CD4-positive, alpha-beta memory T cell (primary cell): ENCODE data around the gene VARS1. TPM values are rescaled to one million over a fixed set of nuclear protein-coding genes. Genes with fewer than 3 reads are reported as not detected.

Source experiments
- CTCF ChIA-PET: fragments of 350-600 bp; sonication (Branson Sonifier 250); formaldehyde crosslinking; loops from one replicate; lab custom pipeline; 2021; ENCODE audit warnings: inconsistent platforms; ENCODE audit not compliant: partially characterized antibody; lab: Charles Lee
- POLR2A ChIA-PET: fragments of 350-600 bp; sonication (Branson Sonifier 250); formaldehyde crosslinking; loops from one replicate; lab custom pipeline; 2021; ENCODE audit not compliant: partially characterized antibody; lab: Charles Lee
- DNase-seq, 5 donors: peaks; one replicate each; pipeline versions ENCODE4 v3.0.0 to v3.0.0-alpha.2; 2020 to 2022; ENCODE audit warnings: mixed read lengths in 1 of 5
- H3K27ac ChIP-seq: one replicate; pipeline ENCODE4 v1.7.0; 2013; ENCODE audit warnings: low read depth, low read length
- H3K27me3 ChIP-seq: 2 replicates; pipeline ENCODE4 v1.7.0; 2013; ENCODE audit warnings: mild to moderate bottlenecking, low read length, moderate library complexity; ENCODE audit not compliant: insufficient read depth
- H3K36me3 ChIP-seq: 2 replicates; pipeline ENCODE4 v1.7.0; 2013; ENCODE audit warnings: mild to moderate bottlenecking, low read length, moderate library complexity; ENCODE audit not compliant: insufficient read depth
- H3K4me1 ChIP-seq: 2 replicates; pipeline ENCODE4 v1.7.0; 2013; ENCODE audit warnings: mild to moderate bottlenecking, low read length, moderate library complexity; ENCODE audit not compliant: insufficient read depth
- H3K4me3 ChIP-seq, 2 donors: one replicate each; pipeline ENCODE4 v1.7.0; 2013; ENCODE audit warnings: low read length in 2 of 2, mild to moderate bottlenecking in 1 of 2
- H3K9me3 ChIP-seq, 2 donors: one replicate each; pipeline ENCODE4 v1.7.0; 2013; ENCODE audit warnings: low read length in 2 of 2, control low read depth in 1 of 2; ENCODE audit not compliant: control insufficient read depth in 1 of 2
- H3K27ac Mint-ChIP-seq, 7 donors: one replicate each; pipeline ENCODE4 v1.8.0; 2020 to 2021; ENCODE audit warnings: mixed read lengths in 7 of 7, mild to moderate bottlenecking in 6 of 7, inconsistent platforms in 3 of 7, moderate library complexity in 3 of 7
- H3K27me3 Mint-ChIP-seq, 2 donors: one replicate each; pipeline ENCODE4 v1.8.0; 2020 to 2021; ENCODE audit warnings: mixed read lengths in 2 of 2
- H3K36me3 Mint-ChIP-seq, 2 donors: one replicate each; pipeline ENCODE4 v1.8.0; 2020 to 2021; ENCODE audit warnings: mixed read lengths in 2 of 2, inconsistent platforms in 1 of 2, mild to moderate bottlenecking in 1 of 2
- H3K4me1 Mint-ChIP-seq, 4 donors: one replicate each; pipeline ENCODE4 v1.8.0; 2020 to 2021; ENCODE audit warnings: mixed read lengths in 4 of 4, mild to moderate bottlenecking in 1 of 4
- H3K4me3 Mint-ChIP-seq, 8 donors: one replicate each; pipeline ENCODE4 v1.8.0; 2020 to 2021; ENCODE audit warnings: mixed read lengths in 8 of 8, mild to moderate bottlenecking in 7 of 8, moderate library complexity in 6 of 8, inconsistent platforms in 3 of 8
- H3K9me3 Mint-ChIP-seq, 8 donors: one replicate each; pipeline ENCODE4 v1.8.0; 2020 to 2021; ENCODE audit warnings: mixed read lengths in 8 of 8, mild to moderate bottlenecking in 5 of 8, inconsistent platforms in 3 of 8, moderate library complexity in 1 of 8
- intact Hi-C: fragments of 100-400 bp; cut with micrococcal nuclease; formaldehyde crosslinking; loops from one replicate; pipeline ENCODE4 v1.15.1; 2023
- polyA plus RNA-seq, 2 donors: library from polyadenylated mRNA; unstranded; fragments of 300-500 nt; fragmentation: Illumina TruSeq; gene quantifications; one replicate each; pipeline ENCODE4 v1.2.3, GENCODE V29; 2021
- total RNA-seq, 2 experiments: library from RNA; stranded (reverse); gene quantifications; one replicate each; pipeline ENCODE4 v1.2.3, GENCODE V29; 2021

The VARS1 gene
- total and polyA plus RNA-seq, 4 experiments from 2014 or later = 39.6 to 46.8 (median 44.7) TPM

- no peaks in the 10 kb centered on the region for H3K9me3 Mint-ChIP-seq
- H3K27me3 ChIP-seq = no peaks in the 10 kb centered on the region
- DNase-seq = no peak
- no peak overlapping the region for H3K27ac ChIP-seq
- no peaks in the 10 kb centered on the region for H3K27me3 Mint-ChIP-seq
- peaks cover 0 to 5% (median 3%) of the 10 kb centered on the region in 4 donors for H3K4me1 Mint-ChIP-seq
- H3K4me3 ChIP-seq = no peak overlapping the region
- no peaks in the 10 kb centered on the region for H3K9me3 ChIP-seq
- H3K36me3 Mint-ChIP-seq = peaks cover 5 to 11% of the 10 kb centered on the region in 2 donors
- CTCF ChIA-PET = no interaction called here
- no peak overlapping the region for H3K4me3 Mint-ChIP-seq
- H3K4me1 ChIP-seq = no peaks in the 10 kb centered on the region
- peak overlapping the region in 1 of 7 donors; percentile 12 for H3K27ac Mint-ChIP-seq
- POLR2A ChIA-PET = no interaction called here
- intact Hi-C loops = no loop called here
- no peaks in the 10 kb centered on the region for H3K36me3 ChIP-seq
These were observed 32.5 kb downstream of the VARS1 start for GRCh38 chr6:31762878-31763618.

DNA sequence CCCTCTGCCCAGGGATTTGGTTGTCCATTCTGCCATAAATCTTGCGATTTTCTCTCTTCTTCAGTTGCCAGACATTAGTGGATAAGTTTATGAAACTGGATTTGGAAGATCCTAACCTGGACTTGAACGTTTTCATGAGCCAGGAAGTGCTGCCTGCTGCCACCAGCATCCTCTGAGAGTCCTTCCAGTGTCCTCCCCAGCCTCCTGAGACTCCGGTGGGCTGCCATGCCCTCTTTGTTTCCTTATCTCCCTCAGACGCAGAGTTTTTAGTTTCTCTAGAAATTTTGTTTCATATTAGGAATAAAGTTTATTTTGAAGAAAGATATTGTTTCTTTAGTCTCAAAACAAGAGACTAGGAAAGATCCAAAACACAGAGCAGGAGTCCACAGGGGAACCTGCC, 33.2 kb downstream of the VARS1 start, which contains the start of gene SAPCD1:
SAPCD1 (plus strand) TSS at position 301 of the 400 bp plus-strand sequence. CDS start 399 bp downstream, outside the sequence.
- H3K9me3 Mint-ChIP-seq = no peaks in the 10 kb centered on the region
- Histone ChIP-seq H3K36me3 (no peaks in the 10 kb centered on the region), H3K4me3 (no peak within 1 kb of the TSS), H3K4me1 (no peaks in the 10 kb centered on the region), H3K27me3 (no peaks in the 10 kb centered on the region), H3K9me3 (no peaks in the 10 kb centered on the region), H3K27ac (no peak within 1 kb of the TSS)
- no peaks in the 10 kb centered on the region for H3K27me3 Mint-ChIP-seq
- H3K27ac Mint-ChIP-seq = peak within 1 kb of the TSS in 3 of 7 donors; percentile 12 to 55 (median 32)
- peaks cover 0 to 5% (median 3%) of the 10 kb centered on the region in 4 donors for H3K4me1 Mint-ChIP-seq
- CTCF ChIA-PET = no interaction called here
- intact Hi-C loops = no loop called here
- H3K4me3 Mint-ChIP-seq = no peak within 1 kb of the TSS
- DNase-seq = no peak
- POLR2A ChIA-PET = no interaction called here
- H3K36me3 Mint-ChIP-seq = peaks cover 5 to 11% of the 10 kb centered on the region in 2 donors

GRCh38 chr6:31761343-31761742, 34.2 kb downstream of the VARS1 start:
- Mint-ChIP-seq H3K27me3 (no peaks in the 10 kb centered on the region), H3K4me1 (peaks cover 0 to 5% (median 3%) of the 10 kb centered on the region in 4 donors), H3K36me3 (peaks cover 5 to 11% of the 10 kb centered on the region in 2 donors), H3K9me3 (no peaks in the 10 kb centered on the region), H3K27ac (peak overlapping the region in 1 of 7 donors; percentile 35), H3K4me3 (no peak overlapping the region)
- ChIA-PET CTCF (no interaction called here), POLR2A (no interaction called here)
- DNase-seq = no peak
- no peaks in the 10 kb centered on the region for H3K27me3 ChIP-seq
- intact Hi-C loops = no loop called here
- H3K27ac ChIP-seq = no peak overlapping the region
- H3K9me3 ChIP-seq = no peaks in the 10 kb centered on the region
- H3K36me3 ChIP-seq = no peaks in the 10 kb centered on the region
- H3K4me1 ChIP-seq = no peaks in the 10 kb centered on the region
- H3K4me3 ChIP-seq = no peak overlapping the region

- intact Hi-C loops = no loop called here
- Histone ChIP-seq H3K36me3 (no peaks in the 10 kb centered on the region), H3K9me3 (no peaks in the 10 kb centered on the region), H3K4me3 (no peak overlapping the region), H3K4me1 (no peaks in the 10 kb centered on the region), H3K27me3 (no peaks in the 10 kb centered on the region), H3K27ac (no peak overlapping the region)
- peaks cover 0 to 5% (median 3%) of the 10 kb centered on the region in 4 donors for H3K4me1 Mint-ChIP-seq
- H3K36me3 Mint-ChIP-seq = peaks cover 5 to 11% of the 10 kb centered on the region in 2 donors
- ChIA-PET POLR2A (no interaction called here), CTCF (no interaction called here)
- H3K27me3 Mint-ChIP-seq = no peaks in the 10 kb centered on the region
- no peak overlapping the region for H3K4me3 Mint-ChIP-seq
- H3K9me3 Mint-ChIP-seq = no peaks in the 10 kb centered on the region
- peak overlapping the region in 2 of 7 donors; percentile 35 to 60 for H3K27ac Mint-ChIP-seq
- DNase-seq = no peak
These were observed 34.8 kb downstream of the VARS1 start for GRCh38 chr6:31760790-31761189.

GRCh38 chr6:31758281-31758680, 37.3 kb downstream of the VARS1 start:
- H3K9me3 Mint-ChIP-seq = no peaks in the 10 kb centered on the region
- intact Hi-C loops = no loop called here
- no peaks in the 10 kb centered on the region for H3K27me3 Mint-ChIP-seq
- no peaks in the 10 kb centered on the region for H3K4me1 ChIP-seq
- no peak overlapping the region for H3K27ac ChIP-seq
- H3K36me3 Mint-ChIP-seq = peaks cover 5 to 11% of the 10 kb centered on the region in 2 donors
- H3K27me3 ChIP-seq = no peaks in the 10 kb centered on the region
- no peak overlapping the region for H3K4me3 ChIP-seq
- no peak for DNase-seq
- no peaks in the 10 kb centered on the region for H3K36me3 ChIP-seq
- no peak overlapping the region for H3K4me3 Mint-ChIP-seq
- no peaks in the 10 kb centered on the region for H3K9me3 ChIP-seq
- H3K4me1 Mint-ChIP-seq = peaks cover 0 to 5% (median 0%) of the 10 kb centered on the region in 4 donors
- CTCF ChIA-PET = interaction anchor here (2.0 kb wide), 1 partner anchor 12 kb away, joined by 11 read pairs; no protein-coding TSS in a partner anchor
- POLR2A ChIA-PET = interaction anchor here (1.6 kb wide), 1 partner anchor 18 kb away, joined by 3 read pairs; the partner anchor contains the start of gene MSH5
- H3K27ac Mint-ChIP-seq = peak overlapping the region in 3 of 7 donors; percentile 10 to 72 (median 38)

DNA sequence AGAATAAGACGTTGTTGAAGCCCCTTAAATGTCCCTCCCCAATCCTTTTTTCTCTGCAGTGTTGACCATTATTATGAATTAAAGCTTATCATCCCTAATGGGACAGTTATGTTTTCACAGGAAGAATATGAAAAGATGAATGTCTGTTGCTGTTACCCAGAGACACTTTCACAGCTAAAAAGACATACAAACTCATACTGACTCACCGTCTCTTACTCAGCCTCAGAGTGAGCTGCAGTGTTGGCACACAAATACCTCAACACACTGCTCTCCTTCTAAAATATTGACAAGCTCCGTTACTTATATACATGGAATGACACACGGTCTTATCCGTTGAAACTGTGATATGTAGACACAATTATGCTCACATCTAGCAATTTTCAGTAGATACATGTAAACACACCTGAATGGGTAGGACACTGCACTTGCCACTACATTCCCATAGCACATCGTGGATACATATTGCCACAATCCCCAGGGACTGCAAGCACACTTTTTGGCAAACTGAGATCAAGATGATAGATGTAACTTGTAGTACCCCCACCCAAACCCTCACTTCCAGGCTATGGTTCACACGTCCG, 42.7 kb downstream of the VARS1 start:
- CTCF ChIA-PET = interaction anchor here (1.3 to 1.5 kb wide), 2 partner anchors 38 to 62 kb away, joined by 3 read pairs; no protein-coding TSS in a partner anchor
- Mint-ChIP-seq H3K27me3 (no peaks in the 10 kb centered on the region), H3K27ac (no peak overlapping the region), H3K36me3 (no peaks in the 10 kb centered on the region), H3K4me1 (peaks cover 0 to 4% (median 2%) of the 10 kb centered on the region in 4 donors), H3K4me3 (no peak overlapping the region), H3K9me3 (no peaks in the 10 kb centered on the region)
- Histone ChIP-seq H3K4me1 (no peaks in the 10 kb centered on the region), H3K9me3 (no peaks in the 10 kb centered on the region), H3K36me3 (no peaks in the 10 kb centered on the region), H3K27ac (no peak overlapping the region), H3K27me3 (no peaks in the 10 kb centered on the region), H3K4me3 (no peak overlapping the region)
- intact Hi-C loops = no loop called here
- no peak for DNase-seq
- POLR2A ChIA-PET = no interaction called here

DNA sequence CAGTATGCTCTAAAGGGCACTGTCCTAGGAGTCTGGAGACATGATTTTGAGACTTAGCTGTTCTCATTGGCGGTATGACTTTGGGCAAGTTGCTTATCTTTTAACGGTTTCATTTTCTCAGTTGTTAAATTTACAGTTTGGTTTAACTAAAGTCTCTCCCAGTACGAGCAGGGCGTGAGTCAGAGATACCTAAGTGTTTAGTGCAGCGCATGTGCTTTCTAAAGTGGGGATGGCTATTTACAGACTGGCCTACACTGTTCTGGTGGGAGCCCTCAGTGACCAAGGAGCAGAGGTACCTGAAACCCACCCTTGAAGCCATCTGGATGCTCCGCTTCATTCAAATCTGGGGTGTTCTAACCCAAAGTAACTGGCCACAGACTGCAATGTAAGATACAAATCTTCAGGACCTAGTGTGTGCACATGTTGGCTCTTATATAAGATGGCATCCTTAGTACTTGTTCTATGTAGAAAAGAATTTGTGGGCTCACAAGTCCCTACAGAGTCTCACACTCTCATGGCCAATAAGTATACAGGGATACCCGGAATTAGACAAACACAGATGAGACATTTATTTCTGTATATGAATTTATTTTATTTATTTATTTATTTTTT, 45.0 kb downstream of the VARS1 start:
- no peak overlapping the region for H3K4me3 Mint-ChIP-seq
- no peaks in the 10 kb centered on the region for H3K9me3 ChIP-seq
- ChIA-PET CTCF (interaction anchor here (0.9 to 1.1 kb wide), 2 partner anchors 19 to 21 kb away, joined by 3 read pairs; no protein-coding TSS in a partner anchor), POLR2A (interaction anchor here (1.2 kb wide), 1 partner anchor 11 kb away, joined by 4 read pairs; the partner anchor contains the start of gene MSH5)
- no peak for DNase-seq
- intact Hi-C loops = no loop called here
- no peaks in the 10 kb centered on the region for H3K27me3 ChIP-seq
- H3K4me1 ChIP-seq = no peaks in the 10 kb centered on the region
- H3K27me3 Mint-ChIP-seq = no peaks in the 10 kb centered on the region
- H3K9me3 Mint-ChIP-seq = no peaks in the 10 kb centered on the region
- no peak overlapping the region for H3K27ac ChIP-seq
- no peaks in the 10 kb centered on the region for H3K36me3 ChIP-seq
- no peak overlapping the region for H3K27ac Mint-ChIP-seq
- no peaks in the 10 kb centered on the region for H3K36me3 Mint-ChIP-seq
- peaks cover 0 to 8% (median 2%) of the 10 kb centered on the region in 4 donors for H3K4me1 Mint-ChIP-seq
- H3K4me3 ChIP-seq = no peak overlapping the region
